ENCODE data around the gene KCNK3.
"Not testable (repeated sequence)": the region's sequence is repeated elsewhere in the genome, so short reads cannot be mapped to it uniquely, and the experiment has no call there.

The KCNK3 gene

DNA sequence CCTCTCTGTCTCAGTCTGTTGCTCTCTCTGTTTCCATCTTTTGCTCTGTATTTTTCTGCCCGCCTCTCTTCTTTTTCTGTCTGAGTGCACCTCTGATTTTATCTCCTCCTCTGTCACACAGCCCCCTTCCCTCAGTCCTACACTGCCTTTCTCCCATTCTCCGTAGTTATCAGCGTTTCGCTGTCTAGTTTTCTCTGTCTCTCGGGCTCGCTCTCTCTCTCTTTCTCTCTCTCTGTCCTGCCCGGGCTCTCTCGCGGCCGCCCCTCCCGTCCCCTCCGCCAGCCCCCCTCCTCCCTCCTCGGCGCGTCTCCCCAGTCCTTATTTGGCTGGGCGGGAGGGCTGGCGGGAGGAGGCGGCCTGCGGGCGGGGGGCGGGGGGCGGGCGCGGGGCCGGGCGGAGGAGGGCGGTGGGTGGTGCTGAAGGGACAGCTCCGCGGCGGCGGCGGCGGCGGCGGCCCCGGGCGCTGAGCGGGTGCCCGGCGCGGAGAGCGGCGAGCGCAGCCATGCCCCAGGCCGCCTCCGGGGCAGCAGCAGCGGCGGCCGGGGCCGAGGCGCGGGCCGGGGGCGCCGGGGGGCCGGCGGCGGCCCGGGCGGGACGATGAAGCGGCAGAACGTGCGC is at the start of gene KCNK3:
TSS of gene KCNK3 (plus strand) at position 444 of the 618 bp plus-strand sequence. CDS start at position 598, 154 bp downstream.
- DNase-seq (ENCODE audit: low read depth in 2 of 2) = peak; percentile 5 to 47

DNA sequence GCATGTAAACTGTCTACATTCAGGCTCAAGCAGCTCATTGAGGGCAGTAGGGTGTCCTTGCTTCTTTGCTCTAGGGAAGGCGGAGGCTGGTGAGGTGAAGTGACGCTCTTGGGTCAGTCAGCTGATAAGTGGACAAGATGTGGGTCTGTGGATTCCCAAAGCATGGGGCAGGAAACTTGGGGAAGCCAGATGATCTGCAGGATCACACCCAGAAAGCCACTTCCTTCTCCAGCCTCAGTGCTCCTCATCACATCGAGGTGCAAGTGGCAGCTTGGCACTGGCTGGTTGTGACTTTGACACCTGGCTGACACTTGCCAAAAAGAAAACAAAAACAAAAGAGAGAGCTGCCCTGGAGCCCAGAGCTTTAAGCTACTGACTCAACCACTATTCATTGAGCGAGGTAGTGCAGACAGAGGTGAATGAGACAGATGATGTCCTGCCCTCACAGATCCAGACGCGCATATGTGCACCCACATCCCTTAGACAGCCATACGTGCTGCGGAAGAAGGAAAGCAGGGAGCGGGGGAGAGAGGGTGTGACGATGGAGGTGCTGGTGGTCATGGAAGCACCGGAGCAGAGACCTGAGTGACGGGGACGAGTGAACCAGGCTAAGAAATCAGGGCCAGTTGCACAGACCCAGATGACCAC is 48.2 kb upstream of the KCNK3 start:
- no peak for DNase-seq (ENCODE audit: low read depth in 2 of 2)

DNA sequence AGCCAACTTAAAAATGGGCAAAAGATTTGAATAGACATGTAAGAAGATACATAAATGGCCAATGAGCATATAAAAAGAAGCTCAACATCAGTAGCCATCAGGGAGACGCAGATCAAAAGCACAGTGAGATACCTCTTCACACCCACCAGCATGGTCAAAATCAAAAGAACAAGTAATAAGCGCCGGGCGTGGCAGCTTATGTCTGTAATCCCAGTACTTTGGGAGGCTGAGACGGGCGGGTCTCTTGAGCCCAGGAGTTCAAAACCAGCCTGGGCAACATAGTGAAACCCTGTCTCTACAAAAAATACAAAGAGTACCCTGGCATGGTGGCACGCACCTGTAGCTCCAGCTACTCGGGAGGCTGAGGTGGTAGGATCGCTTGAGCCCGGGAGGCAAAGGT is 46.8 kb upstream of the KCNK3 start:
- no peak for DNase-seq (ENCODE audit: low read depth in 2 of 2)

DNA sequence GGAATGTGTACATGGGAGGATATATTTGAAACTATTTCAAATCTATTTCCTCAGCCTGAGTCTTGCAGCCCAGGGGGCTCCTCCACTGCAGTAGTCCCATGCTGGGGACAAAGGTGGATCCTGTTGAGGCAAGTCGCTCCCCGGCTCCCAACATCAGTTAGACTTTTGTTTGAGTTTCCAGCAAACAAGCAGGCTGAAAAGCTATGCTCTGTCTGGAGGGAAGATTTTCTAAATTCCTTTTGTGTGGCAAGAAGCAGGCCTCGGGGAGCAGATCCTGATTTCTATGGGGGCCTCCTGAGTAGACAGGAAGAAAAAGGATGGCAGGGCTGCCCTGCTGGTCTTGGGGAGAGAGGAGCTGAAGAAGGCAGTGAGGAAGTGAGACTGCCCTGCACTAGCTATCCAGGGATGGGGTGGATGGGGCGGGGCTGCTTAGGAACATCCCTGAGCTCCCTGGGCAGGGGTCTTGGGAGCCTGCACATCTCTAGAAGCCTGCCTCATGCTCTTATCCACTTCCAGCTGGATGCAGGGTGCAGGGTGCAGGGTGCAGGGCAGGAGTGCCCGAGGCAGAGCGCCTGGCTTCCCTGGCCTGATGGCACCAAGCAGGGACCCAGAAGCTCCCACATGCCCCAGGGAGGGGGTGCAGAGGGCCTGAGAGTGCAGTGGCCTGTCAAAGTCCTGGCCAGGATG is 45.4 kb upstream of the KCNK3 start:
- DNase-seq (ENCODE audit: low read depth in 2 of 2) = no peak

DNA sequence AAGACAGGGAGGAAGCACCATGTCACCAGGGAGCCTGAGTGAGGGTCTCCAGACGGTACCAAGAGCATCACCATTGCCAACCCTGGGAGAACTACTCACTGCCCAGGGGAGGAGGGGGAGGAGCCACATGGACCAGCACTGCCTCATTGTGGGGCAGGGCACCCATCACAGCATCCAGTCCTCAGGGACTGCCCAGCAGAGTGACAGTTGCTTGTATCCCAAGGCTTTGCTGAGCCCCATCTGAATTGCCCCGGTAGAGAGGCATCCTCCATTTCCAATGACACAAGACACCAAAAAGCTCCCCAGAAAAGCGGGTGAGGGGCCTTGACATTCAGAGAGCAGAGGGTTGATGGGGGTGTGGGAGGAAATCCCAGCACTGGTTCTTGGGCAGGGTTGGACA is 44.5 kb upstream of the KCNK3 start:
- DNase-seq (ENCODE audit: low read depth in 2 of 2) = no peak

DNA sequence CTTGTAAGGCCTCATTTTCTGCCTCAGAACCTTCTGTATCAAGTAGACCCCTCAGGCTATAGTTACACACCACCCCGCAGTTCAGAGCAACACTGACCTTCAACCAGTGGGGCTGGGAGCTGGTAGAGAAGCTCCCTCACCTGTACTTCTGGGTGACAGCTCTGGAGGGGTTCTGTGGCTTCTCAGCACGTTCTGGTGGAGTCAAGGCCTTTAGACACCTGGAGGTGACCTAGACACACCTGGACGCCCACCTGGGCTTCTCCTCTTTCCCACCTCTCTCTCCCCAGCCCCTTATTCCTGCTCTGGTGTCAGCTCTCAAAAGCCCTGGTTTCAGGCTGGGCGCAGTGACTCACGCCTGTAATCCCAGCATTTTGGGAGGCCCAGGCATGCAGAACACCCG is 44.0 kb upstream of the KCNK3 start:
- no peak for DNase-seq (ENCODE audit: low read depth in 2 of 2)

DNA sequence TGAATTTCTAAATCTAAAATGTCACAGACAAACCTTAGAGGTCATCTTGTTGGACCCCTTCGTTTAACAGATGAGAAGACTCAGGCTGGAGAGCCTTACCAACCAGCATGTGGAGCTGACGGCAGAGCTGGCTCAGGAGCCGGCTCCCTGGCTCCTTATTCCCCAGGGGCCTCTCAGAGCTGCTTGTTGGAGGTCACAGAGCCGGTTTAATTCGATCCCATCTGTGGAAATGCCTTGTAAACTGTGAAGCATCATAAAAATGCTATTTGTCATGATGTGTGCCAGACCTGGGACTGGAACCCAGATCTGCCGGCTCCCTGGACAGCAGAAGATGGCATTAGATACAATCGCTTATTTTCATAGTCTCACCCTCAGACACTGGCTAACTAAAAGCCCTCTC is 43.2 kb upstream of the KCNK3 start:
- DNase-seq (ENCODE audit: low read depth in 2 of 2) = no peak

DNA sequence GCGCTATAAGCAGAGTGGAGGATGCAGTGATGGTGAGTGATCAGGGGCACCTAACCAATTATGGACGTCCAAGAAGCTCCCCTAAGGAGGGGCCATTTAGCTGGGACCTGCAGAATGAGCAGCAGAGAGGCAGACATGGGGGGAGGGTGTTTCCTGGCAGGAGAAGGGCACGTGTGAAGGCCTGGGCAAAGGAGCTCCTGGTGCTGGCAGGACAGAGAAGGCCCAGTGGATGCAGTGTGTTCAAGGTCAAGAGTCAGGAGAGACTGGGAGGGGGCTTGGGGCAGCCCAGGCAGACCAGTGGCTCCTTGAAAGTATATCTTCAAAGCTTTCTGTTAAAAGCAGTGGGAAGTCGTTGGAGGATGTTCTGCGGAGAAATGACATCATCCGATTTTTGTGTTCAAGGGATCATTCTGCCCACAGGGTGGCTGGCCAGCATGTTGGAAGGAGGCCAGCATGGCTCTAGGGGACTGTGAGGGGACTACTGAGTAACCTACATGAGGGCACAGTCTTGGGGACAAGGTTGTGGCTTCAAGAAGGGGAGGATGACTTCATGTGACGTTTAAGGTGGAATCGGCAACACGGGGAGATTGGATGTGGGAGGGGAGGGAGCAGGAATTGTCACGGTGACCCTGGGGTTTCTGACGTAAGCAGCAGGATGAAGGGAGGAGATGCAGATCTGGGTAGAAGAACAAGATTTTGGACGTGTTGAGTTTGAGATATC is 42.4 kb upstream of the KCNK3 start:
- DNase-seq (ENCODE audit: low read depth in 2 of 2) = no peak

DNA sequence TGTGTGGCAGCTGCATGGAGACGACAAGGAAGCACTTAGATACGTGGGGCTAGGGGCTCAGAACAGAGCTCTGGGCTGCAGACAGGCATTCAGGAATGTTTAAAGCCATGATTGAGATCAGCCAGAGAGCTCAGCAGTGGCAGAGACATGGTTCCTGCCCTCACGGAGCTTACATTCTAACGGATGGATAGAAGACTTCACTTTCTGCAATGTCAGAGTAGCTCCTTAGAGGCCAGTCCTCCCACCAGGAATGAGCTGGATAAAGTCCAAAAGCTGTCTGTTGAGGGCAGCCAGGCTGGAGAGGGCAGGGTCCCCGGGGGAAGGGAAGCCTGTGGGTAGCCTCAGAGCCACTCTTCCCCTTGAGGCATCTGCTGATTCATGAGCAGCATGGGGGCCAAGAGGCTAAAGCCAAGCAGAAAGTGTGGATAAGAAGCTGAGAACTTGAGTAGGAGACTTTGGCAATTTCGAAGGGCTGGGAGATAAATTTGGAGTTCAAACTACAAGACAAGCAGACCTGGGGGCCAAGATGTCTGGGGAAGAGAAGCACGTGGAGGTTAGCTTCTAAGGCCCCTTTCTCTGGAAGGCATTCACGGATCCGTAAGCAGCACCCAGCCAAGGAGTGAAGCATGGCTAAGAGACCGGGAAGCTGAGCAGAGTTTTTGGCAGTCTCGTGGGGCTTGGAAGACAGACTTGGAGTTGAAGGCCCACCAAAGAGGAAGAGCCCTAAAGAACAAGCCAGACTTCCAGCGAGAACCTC is 41.6 kb upstream of the KCNK3 start:
- no peak for DNase-seq (ENCODE audit: low read depth in 2 of 2)

DNA sequence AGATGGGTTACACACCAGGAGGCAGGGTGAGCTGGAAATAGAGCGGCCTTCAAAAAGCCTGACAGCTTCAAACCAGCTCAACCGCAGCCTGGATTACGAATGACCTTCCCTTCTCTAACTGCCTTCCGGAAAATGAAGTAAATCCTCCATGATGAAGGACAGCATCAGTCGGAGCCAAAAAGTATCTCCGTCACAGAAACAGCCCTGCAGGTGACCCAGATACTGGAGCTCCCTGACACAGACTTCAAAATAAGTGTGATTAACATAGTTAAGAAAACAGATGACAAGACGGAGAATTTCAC is 41.1 kb upstream of the KCNK3 start:
- DNase-seq (ENCODE audit: low read depth in 2 of 2) = no peak

DNA sequence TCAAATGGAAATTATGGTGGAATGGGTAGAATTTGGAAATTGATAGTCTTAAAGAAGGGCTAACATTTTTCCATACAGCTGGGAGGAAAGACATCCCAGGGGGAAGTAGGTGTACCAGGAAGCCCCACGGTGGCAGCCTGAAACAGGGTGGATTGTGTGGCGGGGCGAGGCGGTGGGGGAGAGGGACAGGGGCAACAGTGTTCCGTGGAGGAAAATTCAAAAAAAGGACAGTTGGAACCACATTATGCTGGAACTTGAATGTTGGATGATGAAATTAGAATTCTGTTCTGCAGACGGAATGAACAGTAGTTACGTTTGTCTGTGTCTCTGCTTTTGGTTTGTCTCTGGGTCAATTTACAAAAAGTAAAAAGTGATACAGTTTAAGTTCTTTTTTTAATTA is 40.7 kb upstream of the KCNK3 start:
- no peak for DNase-seq (ENCODE audit: low read depth in 2 of 2)

DNA sequence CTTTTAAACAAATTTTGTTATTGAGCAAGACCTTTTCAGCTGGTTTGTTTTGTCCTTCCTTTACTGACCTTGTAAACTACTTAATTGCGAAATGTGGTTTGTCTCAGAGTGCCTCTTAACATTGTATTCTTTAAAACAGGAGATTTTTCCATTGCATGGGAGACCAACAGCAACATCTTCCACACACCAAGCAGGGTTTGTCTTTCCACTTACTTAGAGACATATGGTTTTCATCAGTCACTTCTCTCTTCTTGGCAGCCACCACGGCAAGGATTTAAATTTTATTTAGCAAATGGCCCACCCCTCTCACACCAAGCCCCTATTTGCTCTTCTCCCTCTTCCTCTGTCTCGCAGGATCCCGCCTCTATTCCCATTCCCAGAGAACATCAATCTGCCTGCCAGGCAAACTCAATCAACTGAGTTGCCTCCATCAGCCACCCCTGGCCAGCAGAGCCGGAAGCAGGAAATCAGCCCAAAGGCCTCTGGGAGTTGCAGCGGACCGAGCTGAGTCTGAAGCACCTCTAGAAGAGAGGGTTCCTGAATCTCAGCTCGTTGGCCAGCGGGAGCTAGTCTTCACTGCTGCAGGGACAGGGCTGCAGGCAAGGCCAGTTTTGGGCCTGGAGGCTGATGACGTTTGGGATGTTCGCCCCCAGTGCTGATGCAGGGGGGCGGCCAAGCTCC is 40.0 kb upstream of the KCNK3 start:
- no peak for DNase-seq (ENCODE audit: low read depth in 2 of 2)

DNA sequence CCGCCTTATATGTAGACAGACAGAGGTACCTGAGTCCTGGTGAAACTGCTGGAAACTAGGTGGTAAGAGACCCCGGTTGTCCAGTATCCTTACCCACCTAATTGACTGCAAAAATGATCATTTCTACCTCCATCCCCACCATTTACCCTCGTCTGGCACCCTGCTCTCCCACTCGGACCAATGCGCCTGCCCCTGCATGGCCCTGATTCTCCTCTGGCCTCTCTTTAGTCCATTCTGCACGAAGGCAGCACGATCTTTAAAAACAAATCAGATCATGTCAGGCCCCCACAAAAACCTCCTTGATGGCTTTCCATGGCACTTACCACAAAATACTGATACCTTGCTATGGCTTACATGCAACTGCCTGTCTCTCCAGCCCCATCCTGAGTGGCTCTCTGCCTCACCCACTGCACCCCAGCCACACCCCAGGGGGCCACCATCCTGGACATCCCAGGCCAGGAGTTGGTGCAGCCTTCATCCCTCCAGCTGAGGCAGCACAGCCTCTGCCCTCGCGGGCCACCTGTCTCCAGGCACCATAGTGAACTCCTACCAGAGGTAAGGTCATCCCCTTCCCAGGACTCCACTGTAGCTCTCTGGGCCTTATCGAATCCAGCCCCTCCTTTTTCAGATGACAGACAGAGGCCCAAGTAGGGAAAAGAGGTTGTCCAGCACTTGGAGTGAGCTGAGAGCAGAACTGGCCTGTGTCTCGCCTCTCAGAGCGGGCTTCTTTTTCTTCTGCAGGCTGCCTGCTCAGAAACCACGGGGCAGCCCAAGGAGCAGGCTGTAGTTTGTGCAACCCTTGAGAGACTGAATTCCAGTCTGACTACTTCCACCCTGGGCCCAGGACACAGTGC is 39.1 kb upstream of the KCNK3 start:
- no peak for DNase-seq (ENCODE audit: low read depth in 2 of 2)

DNA sequence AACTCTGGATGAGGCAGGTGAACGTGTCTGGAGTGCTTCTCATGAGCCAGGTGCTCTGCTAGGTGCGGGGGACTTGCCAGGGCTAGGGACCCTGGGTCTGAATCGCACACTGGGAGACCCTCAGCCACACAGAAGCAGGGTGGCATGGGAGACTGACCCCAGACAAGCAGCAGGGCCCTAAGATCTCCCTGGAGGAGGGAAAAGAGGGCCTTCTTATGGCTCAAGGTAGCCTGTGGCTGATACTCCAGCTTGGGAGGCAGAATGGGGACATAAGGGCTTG is 38.5 kb upstream of the KCNK3 start:
- no peak for DNase-seq (ENCODE audit: low read depth in 2 of 2)

DNA sequence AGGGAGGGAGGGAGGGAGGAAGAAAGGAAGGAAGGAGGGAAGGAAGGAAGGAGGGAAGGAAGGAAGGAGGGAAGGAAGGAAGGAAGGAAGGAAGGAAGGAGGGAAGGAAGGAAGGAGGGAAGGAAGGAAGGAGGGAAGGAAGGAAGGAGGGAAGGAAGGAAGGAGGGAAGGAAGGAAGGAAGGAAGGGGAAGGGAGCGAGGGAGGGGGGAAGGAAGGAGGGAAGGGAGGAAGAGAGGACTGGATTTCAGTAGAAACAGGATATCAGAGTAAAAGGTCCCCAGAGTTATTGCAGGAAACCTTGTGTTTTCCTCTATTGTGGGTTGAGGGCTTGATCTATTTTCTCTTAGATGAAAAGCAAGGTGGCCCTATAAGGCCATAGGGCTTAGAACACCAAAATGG is 37.4 kb upstream of the KCNK3 start:
- not testable (repeated sequence) for DNase-seq (ENCODE audit: low read depth in 2 of 2)

DNA sequence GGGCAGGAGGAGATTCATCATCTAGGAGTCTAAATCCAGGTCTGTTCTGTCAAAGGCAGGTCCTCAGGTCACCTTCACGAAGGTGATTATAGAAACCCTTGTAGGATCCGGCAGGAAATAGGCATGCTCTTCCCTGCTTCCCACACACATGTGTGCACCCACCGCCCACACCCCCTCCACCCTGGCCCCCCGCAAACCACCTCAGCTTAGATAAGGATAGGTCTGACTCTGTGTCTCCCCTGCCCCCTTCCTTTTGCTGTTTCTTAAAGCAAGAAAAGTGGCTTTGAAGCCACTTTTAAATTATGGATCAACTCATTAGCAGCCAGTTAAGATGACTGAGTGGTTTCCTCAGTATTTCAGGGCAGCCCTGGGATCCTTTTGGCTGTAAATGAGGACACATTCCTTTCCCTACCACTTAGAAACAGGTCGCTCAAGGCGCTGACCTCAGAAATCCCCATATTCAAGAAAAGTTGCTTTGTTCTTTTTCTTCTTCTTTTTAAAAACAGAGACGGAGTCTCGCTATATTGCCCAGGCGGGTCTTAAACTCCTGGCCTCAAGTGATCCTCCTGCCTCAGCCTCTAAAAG is 36.8 kb upstream of the KCNK3 start:
- no peak for DNase-seq (ENCODE audit: low read depth in 2 of 2)

DNA sequence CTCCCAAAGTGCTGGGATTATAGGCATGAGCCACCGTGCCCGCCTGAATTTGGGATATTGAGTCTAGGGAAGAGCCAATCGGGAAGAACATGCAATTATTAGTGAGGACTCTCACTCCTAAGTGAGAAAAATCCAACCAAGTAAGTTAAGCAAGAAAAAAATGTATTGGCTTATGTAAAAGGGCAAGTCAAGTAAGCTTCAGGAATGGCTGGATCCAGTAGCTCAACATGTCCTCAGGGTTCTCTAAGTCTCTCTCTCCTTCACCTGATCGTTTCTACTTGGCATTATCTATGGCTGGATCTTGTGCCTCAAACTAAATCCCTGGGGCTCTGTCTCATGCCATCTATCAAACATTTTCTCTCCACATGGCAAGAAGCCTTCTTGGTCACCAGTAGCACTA is 35.3 kb upstream of the KCNK3 start:
- DNase-seq (ENCODE audit: low read depth in 2 of 2) = no peak

DNA sequence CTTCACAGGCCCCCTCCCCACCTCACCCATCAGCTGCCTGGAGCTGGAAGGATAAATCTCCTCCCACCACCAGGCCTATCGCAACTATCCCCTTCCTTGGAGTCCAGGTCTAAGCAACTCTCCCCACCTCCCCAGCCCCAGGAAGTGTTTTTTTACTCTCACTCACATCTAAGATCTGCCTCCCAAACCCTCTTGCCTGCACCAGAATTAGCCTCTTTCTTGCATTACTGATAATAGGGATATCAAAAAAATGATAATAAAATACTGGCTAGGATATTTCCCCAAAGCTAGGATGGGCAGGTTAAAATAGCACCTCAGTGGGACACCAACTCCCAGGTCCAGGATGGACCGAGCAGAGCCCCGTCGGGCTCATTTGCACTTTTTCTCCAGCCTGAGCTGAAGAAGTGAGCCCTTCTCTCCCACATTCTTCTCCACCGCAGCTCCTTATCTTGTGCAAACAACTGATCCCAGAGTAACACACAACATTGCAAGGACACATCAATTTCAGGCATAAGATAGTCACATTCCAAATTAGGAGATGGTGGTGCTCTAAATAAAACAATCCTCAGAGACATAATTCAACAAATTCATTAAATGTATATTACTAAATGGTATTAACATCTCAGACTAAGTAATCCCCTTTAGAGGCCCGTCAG is 33.7 kb upstream of the KCNK3 start:
- no peak for DNase-seq (ENCODE audit: low read depth in 2 of 2)

DNA sequence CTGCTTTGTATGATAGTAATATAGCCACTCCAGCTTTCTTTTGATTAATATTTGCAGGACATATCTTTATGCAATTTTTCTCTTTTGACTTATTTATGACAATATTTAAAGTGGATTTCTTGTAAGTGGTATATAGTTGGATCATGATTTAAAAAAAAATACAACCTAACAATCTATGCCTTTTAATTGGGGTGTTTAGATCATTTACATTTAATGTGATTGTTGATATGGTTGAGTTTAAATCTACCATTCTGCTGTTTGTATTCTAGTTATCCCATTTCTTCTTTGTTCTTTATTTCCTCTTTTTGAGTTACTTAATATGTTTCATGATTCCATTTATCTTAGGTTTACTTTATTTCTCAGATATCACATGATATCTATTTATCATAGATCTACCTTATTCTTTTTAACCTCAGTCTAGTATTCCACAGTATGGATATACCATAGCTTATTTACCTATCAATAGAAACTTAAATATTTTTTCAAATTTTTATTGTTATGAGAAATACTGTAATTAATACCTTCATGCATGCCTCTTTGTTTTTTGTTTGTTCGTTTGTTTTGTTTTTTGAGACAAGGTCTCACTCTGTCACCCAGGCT is 32.1 kb upstream of the KCNK3 start:
- no peak for DNase-seq (ENCODE audit: low read depth in 2 of 2)

DNA sequence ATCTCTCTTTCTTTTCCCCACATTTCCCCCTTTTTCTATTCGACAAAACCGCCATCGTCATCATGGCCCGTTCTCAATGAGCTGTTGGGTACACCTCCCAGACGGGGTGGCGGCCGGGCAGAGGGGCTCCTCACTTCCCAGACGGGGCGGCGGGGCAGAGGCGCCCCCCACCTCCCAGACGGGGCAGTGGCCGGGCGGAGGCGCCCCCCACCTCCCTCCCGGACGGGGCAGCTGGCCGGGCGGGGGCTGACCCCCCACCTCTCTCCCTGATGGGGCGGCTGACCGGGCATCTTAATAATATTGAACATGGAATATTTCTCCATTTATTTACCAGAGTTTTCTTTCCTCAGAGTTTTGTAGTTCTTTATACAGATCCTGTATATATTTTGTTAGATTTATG is 27.2 kb upstream of the KCNK3 start:
- not testable (repeated sequence) for DNase-seq (ENCODE audit: low read depth in 2 of 2)

All from stimulated activated CD4-positive, alpha-beta T cell treated with anti-CD3 and anti-CD28 coated beads, Interleukin-1b, Interleukin-23, amount 100 ng/mL, for 4 hours (primary cell).